Activated gamma-delta T cell treated with Interleukin-2 at 50 U/mL for 16 hours (primary cell): ENCODE measurements around the gene LTB4R2.
"Not testable (repeated sequence)": the region's sequence is repeated elsewhere in the genome, so short reads cannot be mapped to it uniquely, and the experiment has no call there.

Experiments
- DNase-seq: peaks from one replicate; pipeline ENCODE4 v3.0.0-alpha.2; 2020

The LTB4R2 gene

DNA sequence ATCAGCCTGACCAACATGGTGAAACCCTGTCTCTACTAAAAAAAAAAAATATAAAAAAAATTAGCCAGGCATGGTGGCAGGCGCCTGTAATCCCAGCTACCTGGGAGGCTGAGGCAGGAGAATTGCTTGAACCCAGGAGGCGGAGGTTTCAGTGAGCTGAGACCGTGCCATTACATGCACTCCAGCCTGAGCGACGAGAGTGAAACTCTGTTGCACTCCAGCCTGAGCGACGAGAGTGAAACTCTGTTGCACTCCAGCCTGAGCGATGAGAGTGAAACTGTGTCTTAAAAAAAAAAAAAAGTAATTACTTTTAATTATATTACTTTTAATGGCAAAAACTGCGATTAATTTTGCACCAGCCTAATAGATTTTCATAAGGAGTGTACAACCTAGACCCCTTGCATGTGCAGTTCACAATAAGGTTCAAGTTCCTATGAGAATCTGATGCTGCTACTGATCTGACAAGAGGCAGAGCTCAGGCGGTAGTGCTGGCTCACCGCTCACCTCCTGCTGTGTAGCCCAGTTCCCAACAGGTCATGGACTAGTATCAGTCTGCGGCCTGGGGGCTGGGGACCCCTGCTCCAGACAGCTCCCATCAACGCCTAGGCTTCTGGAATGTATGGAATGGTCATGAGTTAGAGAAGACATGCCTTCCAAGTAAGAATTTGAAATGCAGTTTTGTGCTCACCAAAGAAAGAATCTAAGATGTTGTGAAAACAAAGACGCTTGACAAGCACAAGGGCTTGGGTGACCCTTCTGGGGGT is 11.5 kb downstream of the LTB4R2 start:
- DNase-seq: no peak

- no peak for DNase-seq
Measured at GRCh38 chr14:24322672-24323071, 12.7 kb downstream of the LTB4R2 start.

GRCh38 chr14:24323341-24323740 is 13.4 kb downstream of the LTB4R2 start:
- no peak for DNase-seq

GRCh38 chr14:24324024-24324423 is 14.1 kb downstream of the LTB4R2 start:
- no peak for DNase-seq

GRCh38 chr14:24325041-24325530 is 15.1 kb downstream of the LTB4R2 start:
- DNase-seq: no peak

- DNase-seq: no peak
Measured at GRCh38 chr14:24325963-24326362, 16.0 kb downstream of the LTB4R2 start.

DNA sequence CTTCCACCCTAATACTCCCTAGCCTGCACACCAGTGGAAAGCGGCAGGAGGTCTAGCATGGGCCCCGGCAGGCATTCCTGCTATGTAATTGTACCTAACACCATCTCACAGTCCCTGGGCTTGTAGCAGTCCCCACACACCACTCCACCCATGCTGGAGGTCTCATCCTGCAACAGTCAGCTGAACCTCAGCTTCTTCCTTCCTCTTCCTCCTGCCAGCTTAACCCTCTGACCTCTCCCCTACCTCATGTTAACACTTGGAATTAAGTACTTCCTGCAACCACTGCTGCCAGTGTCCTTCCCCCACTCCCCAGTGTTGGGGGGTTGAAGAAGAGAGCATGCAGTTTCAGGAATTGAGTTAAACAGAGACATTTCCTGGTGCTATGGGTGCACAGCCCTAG is 17.4 kb downstream of the LTB4R2 start:
- DNase-seq: no peak

DNA sequence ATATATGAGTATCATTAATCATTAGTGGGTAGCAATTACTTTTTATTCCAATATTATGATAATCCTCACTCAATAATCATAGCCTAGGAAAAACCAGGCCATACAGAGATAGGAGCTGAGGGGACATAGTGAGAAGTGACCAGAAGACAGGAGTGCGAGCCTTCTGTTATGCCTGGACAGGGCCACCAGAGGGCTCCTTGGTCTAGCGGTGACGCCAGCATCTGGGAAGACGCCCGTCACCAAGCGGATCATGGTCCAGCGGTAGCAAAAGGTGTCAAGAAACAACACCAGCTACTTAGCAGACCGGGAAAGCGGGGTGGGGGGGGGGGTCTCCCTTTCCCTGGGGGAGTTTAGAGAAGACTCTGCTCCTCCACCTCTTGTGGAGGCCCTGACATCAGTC is 18.0 kb downstream of the LTB4R2 start:
- DNase-seq: not testable (repeated sequence)

- DNase-seq: no peak
Measured at GRCh38 chr14:24329073-24329663, 19.2 kb downstream of the LTB4R2 start.

- DNase-seq: peak; percentile 70
Measured at GRCh38 chr14:24329736-24330135, 19.8 kb downstream of the LTB4R2 start.

- no peak for DNase-seq
Measured at GRCh38 chr14:24330973-24331674, 21.2 kb downstream of the LTB4R2 start.

GRCh38 chr14:24331731-24332267 is 21.9 kb downstream of the LTB4R2 start:
- DNase-seq: no peak

- peak; percentile 85 for DNase-seq
Measured at GRCh38 chr14:24332268-24332993, 22.5 kb downstream of the LTB4R2 start.

DNA sequence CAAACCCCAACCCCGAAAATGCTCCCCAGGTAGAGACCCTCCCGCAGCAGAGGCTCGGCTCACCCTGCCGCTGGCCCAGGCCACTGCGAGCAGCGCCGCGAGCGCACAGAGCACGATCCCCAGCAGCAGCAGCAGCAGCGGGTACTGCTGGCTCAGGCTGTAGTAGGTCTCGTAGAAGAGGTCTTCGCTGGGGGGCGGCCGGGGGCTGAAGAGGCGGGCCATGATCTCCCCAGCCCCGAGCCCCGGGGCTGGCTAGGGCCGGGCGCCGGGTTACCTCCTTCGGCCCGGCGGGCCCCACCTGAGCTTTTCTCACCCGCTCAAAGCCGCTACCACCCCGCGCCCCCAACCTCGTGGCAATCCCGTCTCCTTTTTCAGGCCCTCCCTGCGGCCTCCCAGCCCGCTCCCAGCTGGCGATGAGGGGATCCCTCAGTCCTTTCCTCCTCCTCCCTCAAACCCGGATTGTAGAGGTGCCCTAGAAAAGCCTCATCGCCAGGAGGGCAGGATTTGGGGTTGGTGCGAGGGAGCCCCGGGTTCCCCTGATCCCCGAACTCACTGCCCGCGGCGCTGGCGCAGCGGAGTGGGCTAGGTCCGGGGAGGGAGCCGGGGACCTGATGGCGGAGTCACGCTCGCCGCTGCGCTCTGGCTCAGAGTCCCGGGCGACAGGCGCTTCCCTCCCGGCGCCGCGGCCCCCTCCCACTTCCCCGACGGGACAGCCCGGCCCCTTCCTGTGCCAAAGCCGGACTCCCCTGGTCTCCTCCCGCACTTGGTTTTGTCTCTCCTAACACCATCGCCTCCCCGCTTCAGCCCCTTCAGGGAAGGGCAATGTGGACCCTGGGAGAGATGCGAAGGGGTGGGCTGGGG is 24.7 kb downstream of the LTB4R2 start, which contains the start of gene ADCY4:
TSS of gene ADCY4 (minus strand) at position 641 of the 861 bp plus-strand sequence. CDS start at position 222, 419 bp downstream.
- no peak for DNase-seq

DNA sequence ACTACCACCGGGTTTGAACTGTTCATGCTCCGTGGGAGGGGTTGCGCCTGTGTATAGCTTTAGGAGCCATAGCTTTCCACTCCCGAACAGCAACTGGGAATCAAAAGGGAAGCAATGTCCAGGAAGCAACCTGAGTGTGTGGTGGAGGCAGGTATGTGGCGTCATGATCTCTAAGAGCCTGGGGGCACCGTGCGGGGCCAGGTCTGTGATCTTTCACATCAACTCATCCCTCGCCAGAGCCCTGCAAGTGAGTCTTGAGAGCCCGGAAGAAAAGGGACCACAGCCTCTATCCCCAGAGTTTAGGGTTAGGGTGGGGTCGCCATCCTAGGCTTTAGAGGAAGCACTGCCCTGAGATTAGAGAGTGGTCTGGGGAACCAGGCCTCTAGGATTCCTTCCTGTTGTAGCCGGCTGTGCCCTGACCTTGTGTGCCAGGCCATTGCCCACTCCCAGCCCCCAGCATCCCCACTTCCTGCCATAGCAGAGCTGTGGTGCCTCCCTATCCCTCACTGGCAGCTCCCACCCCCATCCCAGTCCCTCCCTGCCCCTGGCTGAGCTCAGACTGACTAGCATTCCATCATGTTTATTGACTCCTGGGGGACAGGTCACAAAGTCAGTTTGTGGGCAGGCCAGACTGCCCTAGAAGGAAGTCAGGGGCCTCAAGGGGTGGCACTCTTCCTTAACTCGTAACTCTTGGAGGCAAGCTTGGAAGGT is 25.7 kb downstream of the LTB4R2 start:
- DNase-seq: no peak

- no peak for DNase-seq
Measured at GRCh38 chr14:24337144-24337823, 27.3 kb downstream of the LTB4R2 start.

DNA sequence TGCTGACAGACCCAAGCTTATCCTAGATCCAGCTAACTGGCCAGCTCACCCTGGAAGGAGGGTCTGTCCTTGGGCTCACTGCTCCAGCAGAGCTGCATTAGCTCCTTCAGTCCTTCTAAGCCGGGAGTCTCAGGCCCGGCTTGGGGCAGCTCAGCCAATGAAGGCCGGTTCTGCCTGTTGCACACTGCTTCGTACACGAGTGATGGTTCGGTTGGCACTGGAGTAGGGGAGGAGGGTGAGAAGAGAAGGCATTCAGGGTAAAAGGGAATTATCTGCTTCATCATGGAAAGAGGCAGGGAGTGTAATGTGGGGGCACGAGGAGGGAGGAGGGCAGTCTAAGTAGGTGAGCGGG is 27.9 kb downstream of the LTB4R2 start:
- no peak for DNase-seq

- DNase-seq: no peak
Measured at GRCh38 chr14:24338843-24339242, 28.9 kb downstream of the LTB4R2 start.

- DNase-seq: peak; percentile 64
Measured at GRCh38 chr14:24339284-24340151, 29.6 kb downstream of the LTB4R2 start, which contains the start of gene RIPK3. TSS of gene RIPK3 (minus strand) at chr14:24339991. CDS start at chr14:24339826, 165 bp downstream.
